ENCODE data around the gene RBM3. TPM values are rescaled to one million over a fixed set of nuclear protein-coding genes. Genes with fewer than 3 reads are reported as not detected.

Gene RBM3
- total RNA-seq, 1 experiment from 2014 or later: 233 TPM

- no peak for TF ChIP-seq FOSL1 (IDR thresholded peaks at IDR 0.05; ENCODE audit: low read depth)
- no peak for TF ChIP-seq YY1 (IDR thresholded peaks at IDR 0.05; ENCODE audit: extremely low read depth, insufficient replicate concordance, low read depth, low read length)
- TF ChIP-seq SRF (IDR thresholded peaks at IDR 0.05; ENCODE audit: low read depth): no peak
- TF ChIP-seq CEBPB (IDR thresholded peaks at IDR 0.05; ENCODE audit: low read depth): no peak
- no peak for TF ChIP-seq EZH2 (IDR thresholded peaks at IDR 0.05)
- TF ChIP-seq, protein P1, sequence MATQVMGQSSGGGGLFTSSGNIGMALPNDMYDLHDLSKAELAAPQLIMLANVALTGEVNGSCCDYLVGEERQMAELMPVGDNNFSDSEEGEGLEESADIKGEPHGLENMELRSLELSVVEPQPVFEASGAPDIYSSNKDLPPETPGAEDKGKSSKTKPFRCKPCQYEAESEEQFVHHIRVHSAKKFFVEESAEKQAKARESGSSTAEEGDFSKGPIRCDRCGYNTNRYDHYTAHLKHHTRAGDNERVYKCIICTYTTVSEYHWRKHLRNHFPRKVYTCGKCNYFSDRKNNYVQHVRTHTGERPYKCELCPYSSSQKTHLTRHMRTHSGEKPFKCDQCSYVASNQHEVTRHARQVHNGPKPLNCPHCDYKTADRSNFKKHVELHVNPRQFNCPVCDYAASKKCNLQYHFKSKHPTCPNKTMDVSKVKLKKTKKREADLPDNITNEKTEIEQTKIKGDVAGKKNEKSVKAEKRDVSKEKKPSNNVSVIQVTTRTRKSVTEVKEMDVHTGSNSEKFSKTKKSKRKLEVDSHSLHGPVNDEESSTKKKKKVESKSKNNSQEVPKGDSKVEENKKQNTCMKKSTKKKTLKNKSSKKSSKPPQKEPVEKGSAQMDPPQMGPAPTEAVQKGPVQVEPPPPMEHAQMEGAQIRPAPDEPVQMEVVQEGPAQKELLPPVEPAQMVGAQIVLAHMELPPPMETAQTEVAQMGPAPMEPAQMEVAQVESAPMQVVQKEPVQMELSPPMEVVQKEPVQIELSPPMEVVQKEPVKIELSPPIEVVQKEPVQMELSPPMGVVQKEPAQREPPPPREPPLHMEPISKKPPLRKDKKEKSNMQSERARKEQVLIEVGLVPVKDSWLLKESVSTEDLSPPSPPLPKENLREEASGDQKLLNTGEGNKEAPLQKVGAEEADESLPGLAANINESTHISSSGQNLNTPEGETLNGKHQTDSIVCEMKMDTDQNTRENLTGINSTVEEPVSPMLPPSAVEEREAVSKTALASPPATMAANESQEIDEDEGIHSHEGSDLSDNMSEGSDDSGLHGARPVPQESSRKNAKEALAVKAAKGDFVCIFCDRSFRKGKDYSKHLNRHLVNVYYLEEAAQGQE (IDR thresholded peaks at IDR 0.05; ENCODE audit: low read depth): no peak
- no peak for TF ChIP-seq POLR2A (IDR thresholded peaks at IDR 0.05; ENCODE audit: borderline replicate concordance, extremely low read depth, insufficient read depth, insufficient read length)
- no peak for TF ChIP-seq ZBTB33 (IDR thresholded peaks at IDR 0.05; ENCODE audit: extremely low read depth, insufficient replicate concordance, low read length)
- TF ChIP-seq ZNF274 (IDR thresholded peaks at IDR 0.05; ENCODE audit: low read depth, low read length): no peak
- no peak overlapping the region for H3K4me2 ChIP-seq (ENCODE audit: low read length)
- no peak overlapping the region for H2AFZ ChIP-seq (ENCODE audit: low read depth, low read length, poor library complexity, severe bottlenecking)
- H3K9me2 ChIP-seq (ENCODE audit: insufficient read depth): no peaks in the 10 kb centered on the region
- no peaks in the 10 kb centered on the region for H4K20me1 ChIP-seq (ENCODE audit: insufficient read depth)
- DNase-seq (ENCODE audit: low read depth, low spot score): no peak
- no peaks in the 10 kb centered on the region for H3K27me3 ChIP-seq (ENCODE audit: insufficient read depth, low read length)
- H3K36me3 ChIP-seq (ENCODE audit: control insufficient read depth in 1 of 2, insufficient read depth in 2 of 2, low read length in 2 of 2): peaks cover 23 to 34% of the 10 kb centered on the region in 2 experiments; a peak in 3 of 4 replicates
- RAD21 ChIA-PET (ENCODE audit: low non-redundant PET in 1 of 2, low total read pairs in 2 of 2, uncharacterized antibody in 2 of 2, unreplicated experiment in 2 of 2): no interaction called here
- no TSS peak for BruUV-seq (replicated peaks)
- H3K4me1 ChIP-seq (ENCODE audit: control insufficient read depth in 1 of 2, insufficient read depth in 2 of 2, low read length in 2 of 2): peaks cover 5 to 12% of the 10 kb centered on the region in 2 experiments
- POLR2A ChIA-PET: interaction anchor here (0.7 to 1.2 kb wide), 2 partner anchors 18 to 19 kb away, joined by 3 read pairs; no protein-coding TSS in a partner anchor
- intact Hi-C loops (cut with micrococcal nuclease): loop anchor here (10.0 kb wide), 1 partner anchor 104 kb away; the partner anchor contains the start of genes FTSJ1 and SLC38A5
- no peak overlapping the region for H3K4me3 ChIP-seq (replicated peaks in 1 of 2; ENCODE audit: low read depth in 1 of 2, low read length in 2 of 2)
- peaks cover 27% of the 10 kb centered on the region for H3K79me2 ChIP-seq (ENCODE audit: insufficient read depth, low read length)
- H3K27ac ChIP-seq (ENCODE audit: low read depth, low read length): no peak overlapping the region
- H3K9ac ChIP-seq (ENCODE audit: low read length): no peak overlapping the region
- H3K9me3 ChIP-seq (ENCODE audit: control insufficient read depth in 1 of 2, insufficient read depth in 1 of 2, low read depth in 1 of 2, low read length in 2 of 2): no peaks in the 10 kb centered on the region
- no peak for ATAC-seq
- CTCF ChIA-PET: no interaction called here
Measured at GRCh38 chrX:48578661-48579128, 4.4 kb downstream of the RBM3 start.
